ENCODE results near the gene FGF12.

FGF12 gene

DNA sequence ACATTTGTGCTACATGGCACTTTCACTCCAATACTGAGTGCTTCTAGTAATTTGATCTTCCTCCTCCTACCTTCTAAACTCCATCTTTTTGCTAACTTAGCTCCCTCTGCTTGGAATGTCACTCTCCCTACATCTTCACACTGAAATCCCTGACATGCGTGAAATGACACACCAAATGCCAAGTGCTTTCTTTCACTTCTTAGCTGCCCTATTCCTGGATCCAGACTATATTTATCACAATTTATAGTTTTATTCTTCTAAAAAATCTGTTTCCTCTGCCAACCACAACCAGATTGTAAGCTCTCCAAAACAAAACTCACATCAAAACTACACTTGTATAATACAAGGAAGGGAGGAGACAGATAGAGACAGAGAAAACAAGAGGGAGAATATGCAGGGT is 387.3 kb downstream of the FGF12 start:
- DNase-seq (ENCODE audit: low read depth, low spot score), result no peak

DNA sequence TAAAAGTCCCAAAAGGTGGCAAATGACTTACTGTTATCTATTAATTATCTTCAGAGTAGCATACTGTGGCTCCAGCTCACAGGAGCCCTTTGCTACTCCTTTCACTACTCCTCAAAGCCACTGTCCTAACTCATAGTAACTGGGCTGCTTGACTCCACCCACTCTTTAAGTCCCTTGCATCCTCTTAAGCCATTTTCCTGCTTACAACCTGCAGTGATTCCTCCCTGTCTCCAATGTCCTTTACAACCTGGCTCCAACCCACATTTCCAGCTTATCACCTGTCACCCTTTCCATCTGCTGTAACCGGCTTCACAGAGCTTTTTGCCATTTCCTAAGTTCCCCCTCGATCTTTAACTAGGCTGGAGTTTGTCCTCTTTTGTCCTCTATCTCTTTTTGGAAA is 388.1 kb downstream of the FGF12 start:
- no peak for DNase-seq (ENCODE audit: low read depth, low spot score)

DNA sequence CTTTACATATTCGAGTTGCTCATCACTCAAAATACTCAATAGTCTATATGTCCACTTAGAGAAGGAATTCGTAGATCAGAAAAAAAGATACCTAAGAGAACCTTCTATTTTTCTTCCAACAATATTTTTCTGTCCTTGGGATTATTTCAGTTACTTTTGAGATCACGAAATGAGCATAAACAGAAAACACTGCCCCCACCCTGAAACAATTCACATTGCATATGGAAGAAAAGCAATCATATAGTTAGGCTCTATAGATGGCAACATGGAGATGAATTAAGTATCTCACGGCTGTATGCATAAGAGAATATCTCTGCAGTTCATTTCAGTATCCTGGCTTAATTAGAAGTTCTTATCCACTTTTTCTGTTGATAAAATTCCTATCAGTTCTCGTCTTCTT is 391.1 kb downstream of the FGF12 start:
- DNase-seq (ENCODE audit: low read depth, low spot score), result no peak

DNA sequence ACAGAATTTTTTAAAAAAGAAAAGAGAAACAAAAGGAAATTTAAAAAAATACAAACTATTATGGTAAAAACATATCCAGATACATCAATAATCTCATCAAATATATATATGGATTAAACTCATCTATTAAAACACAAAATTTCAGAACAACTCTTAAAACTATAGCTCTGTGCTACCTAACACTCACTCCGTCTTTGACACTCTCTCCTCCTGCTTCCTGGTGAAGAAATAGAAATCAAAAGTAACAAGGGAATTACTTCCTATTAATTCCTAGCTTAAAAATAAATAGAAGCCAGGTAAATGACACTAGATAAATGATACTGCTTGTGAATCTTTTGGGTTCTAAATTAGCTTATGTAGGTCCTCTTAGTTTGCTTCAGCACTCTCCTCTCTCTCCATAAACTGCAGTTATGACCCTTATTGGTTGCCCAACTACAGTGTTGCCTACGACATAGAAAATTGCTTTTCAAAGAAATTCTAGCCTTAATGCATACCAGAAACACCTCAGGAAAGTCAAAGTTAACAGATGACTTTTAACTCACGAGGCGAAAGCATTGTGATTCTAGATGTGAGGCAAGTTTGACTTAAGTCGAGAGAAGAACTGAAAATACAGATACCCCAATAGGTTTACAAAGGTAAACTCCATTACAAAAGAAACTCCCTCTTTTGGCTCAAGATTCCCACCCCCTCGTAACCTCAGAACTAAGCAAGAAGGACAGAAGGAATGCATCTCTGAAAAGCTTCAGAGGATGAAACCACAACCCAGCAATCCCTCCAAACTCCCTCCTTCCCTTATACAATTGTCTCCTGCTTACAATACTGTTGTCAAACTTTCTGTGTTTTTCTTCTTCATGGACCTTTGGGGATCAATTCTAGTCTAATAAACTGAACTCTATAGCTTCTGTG is 394.7 kb downstream of the FGF12 start:
- DNase-seq (ENCODE audit: low read depth, low spot score), result no peak

DNA sequence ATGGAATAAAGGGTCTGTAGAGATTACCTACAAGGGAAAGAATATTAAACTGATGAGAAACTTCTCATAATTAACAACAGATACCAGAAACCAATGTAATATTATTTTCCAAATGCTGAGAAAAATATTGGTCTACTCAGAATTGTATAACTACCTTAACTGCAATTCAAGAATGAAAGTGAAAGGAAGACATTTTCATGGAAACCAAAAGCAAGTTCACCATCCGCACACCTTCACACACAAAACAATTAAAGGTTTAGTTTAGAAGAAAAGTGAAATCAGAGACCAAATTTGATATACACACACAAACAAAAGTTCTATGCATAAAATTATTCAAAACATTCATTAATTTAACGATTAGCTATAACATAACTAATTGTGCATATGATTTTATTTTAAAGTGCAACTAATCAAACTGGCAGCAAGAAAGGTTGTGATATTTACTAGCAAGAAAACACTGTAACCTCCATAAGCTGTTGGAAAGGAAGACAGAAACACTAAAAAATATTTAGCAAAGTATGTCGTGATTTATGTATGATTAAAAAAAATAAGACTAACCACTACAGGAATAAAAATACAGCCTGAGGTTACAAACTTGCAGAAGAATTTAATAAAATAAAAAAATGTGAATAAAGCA is 395.5 kb downstream of the FGF12 start:
- DNase-seq (ENCODE audit: low read depth, low spot score), result no peak

DNA sequence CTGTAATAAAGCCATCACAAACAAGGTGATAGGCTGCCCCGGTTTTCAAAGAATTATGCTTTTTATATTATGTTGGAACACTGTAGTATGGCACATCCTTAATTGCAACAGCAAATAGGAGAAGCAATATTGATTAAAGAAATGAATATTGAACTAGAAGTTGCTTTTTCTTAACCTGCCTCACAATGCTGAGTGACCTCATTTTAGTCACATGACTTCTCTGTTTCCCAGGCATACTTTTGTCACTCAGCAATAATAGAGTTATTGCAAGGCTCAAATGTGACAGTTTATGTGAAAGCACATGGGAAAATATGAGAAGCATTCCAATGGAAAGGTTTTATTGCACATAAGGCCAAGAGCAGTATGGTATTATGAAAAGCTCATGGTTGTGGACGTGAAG is 400.7 kb downstream of the FGF12 start:
- no peak for DNase-seq (ENCODE audit: low read depth, low spot score)

DNA sequence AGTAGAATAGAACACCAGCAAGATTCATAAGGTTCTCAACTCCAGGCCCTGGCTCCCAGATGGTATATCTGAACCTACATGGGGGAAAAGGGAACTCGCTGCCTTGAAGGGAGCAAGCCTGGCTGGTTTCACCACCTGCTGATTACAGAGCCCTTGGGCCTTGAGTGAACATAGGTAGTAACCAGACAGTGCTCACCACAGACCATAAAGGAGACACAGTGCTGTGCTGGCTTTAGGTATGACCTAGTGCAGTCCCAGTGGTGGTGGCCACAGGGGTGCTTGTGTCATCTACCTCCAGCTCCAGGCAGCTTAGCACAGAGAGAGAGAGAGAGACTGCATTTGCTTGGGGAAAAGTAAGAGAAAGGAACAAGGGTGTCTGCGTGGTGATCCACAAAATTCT is 409.8 kb downstream of the FGF12 start:
- DNase-seq (ENCODE audit: low read depth, low spot score), result no peak

DNA sequence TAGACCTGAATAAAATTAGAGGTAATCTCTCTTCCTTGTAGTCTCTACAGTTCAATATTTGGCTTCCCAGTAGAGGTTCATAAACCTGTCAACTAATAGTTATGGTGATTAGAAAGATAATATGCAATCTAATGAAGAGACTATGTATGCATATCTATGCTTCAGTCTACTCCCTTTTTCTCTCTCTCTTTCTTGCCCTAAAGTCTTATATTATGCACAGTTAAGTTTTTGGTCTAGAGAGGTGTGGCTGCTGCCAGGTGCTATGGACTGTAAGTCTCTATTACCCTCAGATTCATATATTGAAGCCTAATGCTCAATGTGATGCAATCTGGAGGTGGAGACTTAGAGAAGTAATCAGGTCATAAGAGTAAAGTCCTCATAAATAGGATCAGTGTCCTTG is 413.7 kb downstream of the FGF12 start:
- no peak for DNase-seq (ENCODE audit: low read depth, low spot score)

DNA sequence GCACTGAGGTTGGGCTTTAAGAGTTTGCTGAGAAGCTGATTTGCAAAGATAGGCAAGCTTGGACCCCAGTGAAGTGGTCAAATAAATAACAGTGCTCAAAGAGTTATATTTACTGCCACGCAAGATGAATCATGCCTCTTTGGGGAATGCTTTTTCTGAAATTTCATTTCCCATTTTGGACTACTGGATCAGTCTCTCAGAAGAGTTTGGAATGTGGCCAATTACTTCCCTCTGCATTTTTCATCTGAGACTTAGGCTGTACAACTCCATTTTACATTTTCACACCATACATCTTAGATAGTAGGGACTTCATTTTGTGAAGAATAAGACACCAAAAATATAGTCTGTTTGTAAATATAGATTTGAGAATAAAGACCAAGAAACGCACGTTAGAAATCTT is 419.7 kb downstream of the FGF12 start:
- DNase-seq (ENCODE audit: low read depth, low spot score), result no peak

DNA sequence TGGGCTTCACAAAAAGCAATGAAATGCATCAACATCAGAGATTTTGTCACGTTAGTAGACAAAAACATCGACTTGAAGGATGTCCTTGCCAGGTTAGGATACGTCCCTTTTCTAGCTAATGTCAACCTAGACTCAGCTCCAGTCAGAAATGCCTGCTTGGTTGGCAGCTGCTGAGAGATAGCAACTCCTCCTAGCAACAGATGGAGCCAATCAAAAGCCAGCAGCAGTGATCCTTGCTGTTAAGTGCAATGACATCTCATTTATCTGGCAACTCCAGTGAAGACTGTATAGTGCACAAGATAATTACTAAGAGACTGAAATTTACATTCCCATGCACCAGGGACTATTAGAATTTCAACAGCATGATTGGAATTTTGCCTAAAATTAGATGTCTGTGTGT is 424.1 kb downstream of the FGF12 start:
- DNase-seq (ENCODE audit: low read depth, low spot score), result no peak

DNA sequence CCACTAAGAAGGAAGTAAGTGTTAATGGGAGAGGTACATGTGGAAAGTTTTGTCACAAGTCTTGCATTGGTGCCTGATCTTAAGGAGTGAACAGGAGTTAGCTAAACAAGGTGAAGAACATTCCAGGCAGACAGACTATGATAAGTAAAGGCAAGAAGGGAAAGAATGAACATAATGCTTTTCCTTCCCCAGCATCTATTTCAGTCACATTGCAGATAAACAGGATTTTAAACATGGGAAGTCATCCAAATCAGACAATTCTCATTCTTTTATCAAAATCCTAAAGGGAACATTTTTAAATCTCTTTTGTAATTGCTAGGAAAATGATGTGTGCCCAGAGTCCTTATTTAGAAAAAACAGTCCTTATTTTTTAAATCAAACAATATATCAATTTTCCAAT is 424.6 kb downstream of the FGF12 start:
- no peak for DNase-seq (ENCODE audit: low read depth, low spot score)

DNA sequence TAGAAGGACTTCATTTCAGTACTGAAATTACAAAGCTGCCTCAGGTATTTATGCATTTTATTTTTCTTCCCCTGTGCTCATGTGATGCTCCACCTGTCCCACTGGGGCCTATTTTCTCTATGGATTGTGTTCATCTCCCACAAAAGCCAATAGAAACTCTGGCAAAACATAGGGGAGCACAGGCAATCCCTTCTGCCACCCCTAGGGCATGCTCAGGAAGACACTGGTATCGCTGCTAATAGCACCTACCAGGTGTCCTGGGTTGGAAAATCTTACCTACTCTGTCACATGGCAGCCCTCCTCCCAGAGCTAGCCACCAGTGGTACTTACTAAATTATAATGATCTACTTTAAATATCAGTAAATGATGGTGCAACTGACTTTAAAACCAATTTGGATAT is 427.4 kb downstream of the FGF12 start:
- no peak for DNase-seq (ENCODE audit: low read depth, low spot score)

DNA sequence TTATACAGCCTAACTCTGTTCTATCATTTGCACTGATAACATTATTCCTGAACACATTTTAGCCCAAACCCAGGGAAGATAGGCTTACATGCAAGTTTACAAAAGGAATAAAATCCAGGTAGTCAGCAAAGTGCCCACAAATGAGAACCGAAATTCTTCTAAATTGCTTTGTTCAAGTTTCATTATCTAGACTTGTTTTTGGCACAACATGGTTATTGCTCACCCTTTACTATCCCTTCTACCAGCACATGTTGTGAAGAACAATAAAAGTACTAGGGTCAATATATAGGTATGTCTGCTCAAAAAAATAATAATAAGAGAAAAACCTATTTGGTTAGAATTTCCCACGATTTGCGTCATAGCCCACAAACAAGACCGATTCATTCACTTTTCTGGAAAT is 430.5 kb downstream of the FGF12 start:
- DNase-seq (ENCODE audit: low read depth, low spot score), result no peak

DNA sequence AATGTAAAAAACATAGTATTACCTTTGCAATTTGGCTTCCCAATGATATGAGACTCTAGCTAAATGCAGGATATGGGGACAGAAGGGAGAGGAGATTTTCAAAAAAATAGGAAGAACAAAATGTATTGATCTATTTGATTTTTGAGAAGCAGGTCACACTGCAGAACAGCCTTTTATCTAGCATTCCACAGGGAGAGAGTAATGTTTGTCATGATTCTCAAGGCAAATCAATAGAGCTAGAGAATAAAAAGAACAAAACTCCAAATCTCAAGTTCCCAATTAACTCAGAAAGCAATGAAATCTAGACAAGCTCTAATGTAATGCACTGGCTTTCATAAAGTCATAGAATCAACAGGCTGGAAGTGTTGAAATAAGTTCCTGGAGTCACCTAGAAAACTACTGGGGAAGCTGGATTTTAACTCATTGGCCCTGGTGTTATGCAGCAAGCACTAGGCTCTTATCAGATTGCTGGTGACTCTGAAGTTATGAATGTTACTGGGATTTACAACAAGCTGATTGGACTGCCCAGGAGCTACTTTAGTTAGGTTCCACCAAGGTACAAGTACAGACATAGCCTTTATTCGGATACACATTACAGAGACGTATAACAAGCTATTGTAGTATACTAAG is 442.8 kb downstream of the FGF12 start:
- DNase-seq (ENCODE audit: low read depth, low spot score), result no peak

DNA sequence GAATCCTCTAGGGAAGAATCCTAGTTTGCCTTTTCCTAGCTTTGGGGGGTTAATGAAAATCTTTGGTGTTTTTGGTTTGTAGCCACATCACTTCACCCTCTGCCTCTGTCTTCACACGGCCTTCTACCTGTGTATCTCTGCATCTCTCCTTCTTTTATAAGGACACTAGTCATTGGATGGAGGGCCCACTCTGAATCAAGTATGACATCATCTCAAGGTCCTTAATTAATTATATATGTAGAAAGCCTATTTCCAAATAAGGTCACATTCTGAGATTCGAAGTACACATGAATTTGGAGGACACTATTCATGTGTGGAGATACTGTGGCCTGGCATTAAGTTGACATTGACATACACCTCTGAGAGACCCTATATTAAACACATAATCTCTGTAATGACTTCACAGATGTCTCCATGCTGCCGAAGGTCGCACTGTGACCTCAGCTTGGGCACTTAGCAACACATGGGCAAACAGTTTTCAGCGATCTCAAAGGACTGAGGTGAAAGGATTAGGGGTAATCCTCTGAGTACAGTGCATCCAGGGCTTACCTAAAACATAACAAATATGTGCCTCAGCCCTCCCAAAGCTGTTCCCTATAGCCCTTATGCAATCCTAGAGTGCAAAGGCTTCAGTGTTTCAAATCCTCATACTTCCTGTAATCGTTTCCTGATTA is 446.0 kb downstream of the FGF12 start:
- DNase-seq (ENCODE audit: low read depth, low spot score), result no peak

DNA sequence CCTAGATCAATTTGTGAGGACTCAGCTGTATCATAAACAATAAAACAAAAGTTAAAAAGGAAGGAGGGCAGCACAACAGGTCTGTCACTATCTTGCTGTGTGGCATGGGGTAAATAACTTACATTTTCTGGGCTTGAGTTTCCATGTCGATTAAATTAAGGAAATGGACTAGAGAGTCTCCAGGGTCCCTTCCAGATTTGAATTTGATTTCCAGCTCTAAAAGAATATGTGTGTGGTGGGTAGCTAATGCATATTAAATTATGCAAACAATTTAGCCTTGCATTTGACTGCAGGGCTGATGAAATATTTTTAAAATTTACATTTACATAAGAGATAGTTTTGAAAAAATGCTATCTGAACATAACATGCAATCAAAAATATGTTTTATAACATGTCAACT is 447.7 kb downstream of the FGF12 start:
- no peak for DNase-seq (ENCODE audit: low read depth, low spot score)

DNA sequence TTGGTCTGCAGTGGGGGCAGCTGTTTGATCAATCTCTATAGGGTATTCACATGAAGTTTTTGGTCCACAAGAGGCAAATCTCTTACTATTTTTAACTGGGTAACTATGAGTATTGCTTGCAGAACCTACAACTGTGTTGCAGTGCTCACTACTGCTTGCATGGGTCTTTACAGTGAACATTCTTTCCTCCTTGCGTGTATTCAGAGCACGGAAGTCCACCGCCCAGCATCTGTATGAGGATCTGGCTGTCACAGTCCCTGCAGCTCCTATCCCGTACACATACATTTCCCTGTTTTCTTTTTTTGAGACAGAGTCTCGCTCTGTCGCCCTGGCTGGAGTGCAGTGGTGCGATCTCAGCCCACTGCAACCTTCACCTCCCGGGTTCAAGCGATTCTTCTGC is 449.9 kb downstream of the FGF12 start:
- DNase-seq (ENCODE audit: low read depth, low spot score), result no peak

DNA sequence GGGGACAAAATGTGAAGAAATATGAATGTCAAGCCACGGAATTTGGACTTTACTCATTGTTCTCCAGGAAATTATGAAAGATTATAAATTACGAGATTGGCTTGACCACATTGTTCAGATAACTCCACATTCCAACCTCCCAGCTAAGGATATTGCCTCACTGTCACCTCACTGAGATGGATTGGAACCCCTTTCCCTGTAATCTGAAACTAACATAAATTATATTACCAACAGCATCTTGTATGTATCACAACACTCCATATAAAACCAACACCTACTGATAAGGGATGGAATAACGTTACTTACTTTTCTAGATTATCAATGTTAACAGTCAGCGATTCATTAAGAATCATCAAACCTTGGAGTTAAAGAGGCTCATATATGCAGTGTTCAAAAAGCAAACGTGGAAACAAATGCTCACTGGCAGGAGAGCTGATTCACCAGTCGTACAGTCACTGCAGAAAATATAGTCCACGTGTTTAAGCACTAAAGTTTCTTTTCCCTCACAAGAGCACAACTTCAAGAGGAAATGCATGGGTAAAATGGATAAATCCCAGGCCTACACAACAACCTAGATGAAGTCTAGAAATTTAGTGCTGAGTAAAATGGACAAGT is 451.5 kb downstream of the FGF12 start:
- no peak for DNase-seq (ENCODE audit: low read depth, low spot score)

DNA sequence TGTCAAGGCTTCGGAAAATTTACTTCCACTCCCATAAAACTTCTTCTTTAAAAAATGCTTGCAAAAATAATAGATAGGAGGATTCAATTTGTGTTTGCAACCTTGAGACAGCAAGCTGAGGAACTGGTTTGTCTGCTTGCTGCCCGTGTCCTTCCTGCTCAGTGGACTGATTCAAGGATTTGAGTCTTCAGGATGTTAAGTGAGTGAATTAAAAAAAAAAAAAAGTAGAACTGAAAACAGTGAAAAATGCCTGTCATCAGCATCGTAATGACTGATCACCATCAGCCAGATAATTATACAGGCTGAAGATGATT is 453.7 kb downstream of the FGF12 start:
- DNase-seq (ENCODE audit: low read depth, low spot score), result no peak

DNA sequence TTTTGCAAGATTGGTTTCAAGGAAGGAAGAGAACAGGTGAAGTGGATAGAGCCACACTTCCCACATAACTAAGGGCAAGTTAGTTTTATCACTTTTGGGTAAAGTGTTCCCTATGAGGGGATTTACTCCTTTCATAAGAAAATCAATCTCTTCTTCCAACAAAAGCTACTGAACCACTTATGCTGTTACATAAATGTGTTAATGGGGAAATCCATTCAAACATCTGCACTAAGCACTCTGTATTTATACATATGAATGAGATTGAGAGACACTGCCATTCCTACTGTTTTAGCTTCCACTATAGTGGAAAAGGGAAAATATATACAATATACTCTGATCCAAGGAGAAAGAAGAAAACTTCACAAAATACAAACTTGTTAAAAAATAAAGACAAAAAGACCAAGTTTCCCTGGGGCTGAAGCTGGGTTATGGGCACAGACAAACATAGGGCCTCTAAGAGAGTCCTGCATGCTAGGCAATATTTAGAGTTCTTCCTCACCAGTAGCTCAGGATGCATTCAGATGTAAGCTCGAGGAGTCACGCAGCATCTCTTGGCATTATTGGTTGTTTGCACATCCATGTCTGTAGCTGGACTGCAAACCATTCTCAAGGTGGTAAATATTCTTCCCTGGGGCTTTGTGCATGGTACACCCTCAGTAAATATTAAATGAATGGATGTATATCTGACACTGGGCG is 454.2 kb downstream of the FGF12 start:
- DNase-seq (ENCODE audit: low read depth, low spot score), result no peak

DNA sequence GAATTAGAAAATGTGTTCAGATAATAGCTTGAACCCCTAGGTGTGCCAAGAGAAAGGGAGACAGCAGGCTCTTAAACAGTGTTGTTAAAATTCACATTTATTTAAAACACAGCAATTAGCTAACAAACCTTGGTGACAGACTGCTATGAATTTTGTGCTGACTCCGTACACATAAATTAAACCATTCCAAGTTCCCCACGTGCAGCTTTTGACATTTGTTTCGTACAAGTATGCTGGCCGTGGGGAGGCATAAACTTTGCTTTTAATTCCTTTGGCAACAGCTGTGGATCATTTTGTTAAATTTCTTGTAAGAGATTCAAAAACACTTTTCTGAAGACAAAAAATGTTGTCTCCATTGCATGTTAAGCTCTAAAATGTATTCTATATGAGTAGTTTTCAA is 465.3 kb downstream of the FGF12 start:
- DNase-seq (ENCODE audit: low read depth, low spot score), result no peak
